Measurements from ENCODE around the gene MRPL20. TPM values are rescaled to one million over a fixed set of nuclear protein-coding genes. Genes with fewer than 3 reads are reported as not detected.

Gene MRPL20
- total and polyA plus RNA-seq, 9 of the 15 experiments (the other 6 are each of a cell fraction or from before 2014, with no cell fraction given), result 180 to 671 (median 229) TPM

DNA sequence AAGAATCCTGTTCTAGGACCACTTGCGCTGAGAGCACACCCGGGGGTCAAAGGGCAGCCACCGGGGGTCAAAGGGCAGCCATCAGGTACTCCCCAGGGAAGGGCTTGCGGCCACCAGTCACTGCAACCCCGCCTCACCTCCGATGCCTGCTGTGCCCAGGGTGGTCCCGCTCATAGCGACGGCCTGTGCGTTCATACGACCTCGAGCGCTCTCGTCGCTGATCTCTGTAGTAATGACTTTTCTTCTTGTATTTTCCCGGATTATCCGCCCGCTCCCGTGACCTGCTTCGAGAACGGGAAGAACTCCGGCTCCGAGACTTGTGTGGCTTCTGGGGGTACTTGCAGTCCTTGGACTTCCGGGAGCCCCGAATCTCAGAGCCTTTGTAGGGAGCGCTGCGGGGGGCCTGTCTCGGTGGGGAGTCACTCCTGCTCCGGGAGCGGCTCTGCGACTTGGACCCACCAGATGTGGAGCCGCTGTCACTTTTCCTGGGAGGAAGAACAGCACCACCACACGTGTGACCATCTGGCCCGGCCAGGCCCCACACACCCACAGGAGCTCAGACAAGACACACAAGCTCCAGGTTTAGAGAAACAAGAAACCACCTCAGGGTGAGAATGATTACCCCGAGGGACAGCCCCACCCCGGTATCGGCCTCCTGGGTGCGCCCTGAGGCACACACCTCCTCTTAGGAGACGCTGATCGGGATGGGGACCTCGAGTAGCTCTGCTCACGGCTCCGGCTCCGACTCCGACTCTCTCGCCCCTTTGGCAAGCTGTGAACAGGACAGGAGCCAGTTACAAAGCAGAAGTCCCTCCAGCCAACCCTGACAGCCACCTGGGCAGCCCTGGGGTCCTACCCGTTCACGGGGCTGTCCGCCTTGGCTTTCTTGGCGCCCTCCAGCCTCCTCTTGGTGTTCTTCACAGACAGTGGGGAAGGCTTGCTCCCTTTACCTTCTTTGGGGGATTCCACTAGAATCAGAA is 19.7 kb downstream of the MRPL20 start (continued):
- peak; percentile 89 for TF ChIP-seq NR2C2 (CRISPR knock-in tag; IDR thresholded peaks at IDR 0.05)
- TF ChIP-seq NR2C2 (tag; IDR thresholded peaks at IDR 0.05), result peak; percentile 81
- TF ChIP-seq POLR2G (IDR thresholded peaks at IDR 0.05; ENCODE audit: low read depth, low read length), result peak; percentile 55; the same call in 1 of the 2 replicates
- TF ChIP-seq JUND (IDR thresholded peaks at IDR 0.05; ENCODE audit: borderline replicate concordance, low read depth, low read length), result no peak
- TF ChIP-seq JUND (tag; IDR thresholded peaks at IDR 0.05; ENCODE audit: borderline replicate concordance, low read depth, low read length), result no peak
- TF ChIP-seq RBFOX2 (IDR thresholded peaks at IDR 0.05; ENCODE audit: low read depth, low read length), result peak; percentile 67
- no peak for TF ChIP-seq KLF1 (tag; IDR thresholded peaks at IDR 0.05)
- no peak for TF ChIP-seq POU5F1 (IDR thresholded peaks at IDR 0.05; ENCODE audit: borderline replicate concordance, low read depth, low read length, partially characterized antibody)
- no peak for TF ChIP-seq NONO (IDR thresholded peaks at IDR 0.05; ENCODE audit: low read depth in 2 of 2, low read length in 1 of 2)
- TF ChIP-seq DNMT1 (IDR thresholded peaks at IDR 0.05), result no peak
- no peak for TF ChIP-seq BCOR (IDR thresholded peaks at IDR 0.05)
